Gastrocnemius medialis (tissue), 4 donors: ENCODE measurements around the gene CGB1.

Source experiments
- POLR2A ChIP-seq, 2 donors: fragments of 450-650 bp; IDR thresholded peaks; one replicate each; pipeline ENCODE4 v1.6.1; 2017; ENCODE audit warnings: antibody characterized with exemption in 2 of 2, mild to moderate bottlenecking in 2 of 2, moderate library complexity in 2 of 2
- TF ChIP-seq, protein P1 (sequence below), 5 experiments: fragments of 450-650 bp in 3 of 5; fragments of 200-600 bp in 2 of 5; sonication (generic) in 2 of 5; IDR thresholded peaks in 4 of 5; conservative IDR thresholded peaks in 1 of 5; 1 replicate in 4 of 5; 2 replicates in 1 of 5; pipeline ENCODE4 v1.5.1; 2016 to 2019; ENCODE audit warnings: antibody characterized with exemption in 5 of 5, mild to moderate bottlenecking in 3 of 5, moderate library complexity in 3 of 5

GRCh38 chr19:49004133-49004532, 32.6 kb downstream of the CGB1 start:
- TF ChIP-seq, protein P1, sequence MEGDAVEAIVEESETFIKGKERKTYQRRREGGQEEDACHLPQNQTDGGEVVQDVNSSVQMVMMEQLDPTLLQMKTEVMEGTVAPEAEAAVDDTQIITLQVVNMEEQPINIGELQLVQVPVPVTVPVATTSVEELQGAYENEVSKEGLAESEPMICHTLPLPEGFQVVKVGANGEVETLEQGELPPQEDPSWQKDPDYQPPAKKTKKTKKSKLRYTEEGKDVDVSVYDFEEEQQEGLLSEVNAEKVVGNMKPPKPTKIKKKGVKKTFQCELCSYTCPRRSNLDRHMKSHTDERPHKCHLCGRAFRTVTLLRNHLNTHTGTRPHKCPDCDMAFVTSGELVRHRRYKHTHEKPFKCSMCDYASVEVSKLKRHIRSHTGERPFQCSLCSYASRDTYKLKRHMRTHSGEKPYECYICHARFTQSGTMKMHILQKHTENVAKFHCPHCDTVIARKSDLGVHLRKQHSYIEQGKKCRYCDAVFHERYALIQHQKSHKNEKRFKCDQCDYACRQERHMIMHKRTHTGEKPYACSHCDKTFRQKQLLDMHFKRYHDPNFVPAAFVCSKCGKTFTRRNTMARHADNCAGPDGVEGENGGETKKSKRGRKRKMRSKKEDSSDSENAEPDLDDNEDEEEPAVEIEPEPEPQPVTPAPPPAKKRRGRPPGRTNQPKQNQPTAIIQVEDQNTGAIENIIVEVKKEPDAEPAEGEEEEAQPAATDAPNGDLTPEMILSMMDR (IDR thresholded peaks at IDR 0.05 in 4 of 5, conservative IDR thresholded peaks at IDR 0.05 in 1 of 5): no peak
- TF ChIP-seq POLR2A (IDR thresholded peaks at IDR 0.05): no peak
